Activated naive CD4-positive, alpha-beta T cell (primary cell): ENCODE measurements around the gene LTBP1.
"Not testable (repeated sequence)": the region's sequence is repeated elsewhere in the genome, so short reads cannot be mapped to it uniquely, and the experiment has no call there.

Experiments
- DNase-seq, 4 experiments: peaks; one replicate each; lab custom pipeline; 2025; lab: John Stamatoyannopoulos, UW

Gene LTBP1

DNA sequence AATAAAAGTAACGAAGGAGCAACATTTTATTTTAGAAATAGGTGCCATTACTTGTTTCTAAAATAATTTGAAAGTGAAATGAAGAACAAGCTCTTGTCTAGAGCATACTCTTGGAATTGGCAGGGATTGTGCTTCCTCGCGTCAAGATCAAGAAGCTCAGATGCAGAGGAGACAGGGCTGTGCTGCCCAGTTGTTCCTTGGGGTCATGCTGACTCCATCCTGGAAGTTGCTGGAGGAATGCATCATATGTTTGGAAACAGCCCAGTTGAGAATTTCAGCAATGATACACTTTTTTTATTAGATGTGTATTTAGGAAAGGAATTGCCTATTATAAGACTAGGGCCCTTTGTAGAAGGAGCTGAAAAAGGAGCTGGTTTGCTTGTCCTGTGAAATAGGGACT lies 17.2 kb downstream of the LTBP1 start:
- DNase-seq: no peak

DNA sequence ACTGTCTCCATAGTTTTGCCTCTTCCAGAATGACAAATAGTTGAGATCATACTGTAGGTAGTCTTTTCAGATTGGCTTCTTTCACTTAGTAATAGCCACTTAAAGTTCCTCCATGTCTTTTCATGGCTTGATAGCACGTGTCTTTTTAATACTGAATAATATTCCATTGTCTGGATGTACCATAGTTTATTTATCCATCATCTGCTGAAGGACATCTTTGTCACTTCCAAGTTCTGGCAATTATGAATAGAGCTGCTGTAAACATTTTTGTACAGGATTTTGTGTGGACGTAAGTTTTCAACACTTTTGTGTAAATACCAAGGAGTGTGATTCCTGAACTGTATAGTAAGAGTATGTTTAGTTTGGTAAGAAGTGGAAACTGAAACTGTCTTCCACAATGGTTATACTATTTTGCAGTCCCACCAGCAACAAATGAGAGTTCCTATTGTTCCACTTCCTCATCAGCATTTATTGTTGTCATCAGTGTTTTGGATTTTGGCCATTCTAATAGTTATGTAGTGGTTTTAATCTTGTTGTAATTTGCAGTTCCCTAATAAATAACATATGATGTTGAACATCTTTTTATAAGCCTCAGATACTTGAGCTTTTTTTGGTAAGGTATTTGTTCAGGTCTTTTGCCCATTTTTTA lies 18.9 kb downstream of the LTBP1 start:
- no peak for DNase-seq

DNA sequence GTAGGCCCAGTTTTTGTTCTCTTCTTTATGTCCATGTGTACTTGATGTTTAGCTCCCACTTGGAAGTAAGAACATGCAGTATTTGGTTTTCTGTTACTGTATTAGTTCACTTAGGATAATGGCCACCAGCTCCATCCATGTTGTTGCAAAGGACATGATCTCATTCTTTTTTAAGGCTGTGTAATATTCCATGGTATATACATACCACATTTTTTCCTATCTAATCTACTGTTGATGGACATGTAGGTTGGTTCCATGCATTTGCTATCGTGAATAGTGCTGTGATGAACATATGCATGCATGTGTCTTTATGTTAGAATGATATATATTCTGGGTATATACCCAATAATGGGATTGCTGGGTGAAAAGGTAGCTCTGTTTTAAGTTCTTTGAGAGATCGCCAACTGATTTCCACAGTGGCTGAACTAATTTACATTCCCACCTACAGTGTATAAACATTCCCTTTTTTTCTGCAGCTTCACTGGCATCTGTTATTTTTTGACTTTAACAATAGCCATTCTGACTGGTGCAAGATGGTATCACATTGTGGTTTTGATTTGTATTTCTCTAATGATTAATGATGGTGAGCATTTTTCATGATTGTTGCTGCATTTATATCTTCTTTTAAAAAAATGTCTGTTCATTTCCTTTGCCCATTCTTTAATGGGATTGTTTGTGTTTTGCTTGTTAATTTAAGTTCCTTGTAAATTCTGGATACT lies 22.9 kb downstream of the LTBP1 start:
- DNase-seq: no peak

DNA sequence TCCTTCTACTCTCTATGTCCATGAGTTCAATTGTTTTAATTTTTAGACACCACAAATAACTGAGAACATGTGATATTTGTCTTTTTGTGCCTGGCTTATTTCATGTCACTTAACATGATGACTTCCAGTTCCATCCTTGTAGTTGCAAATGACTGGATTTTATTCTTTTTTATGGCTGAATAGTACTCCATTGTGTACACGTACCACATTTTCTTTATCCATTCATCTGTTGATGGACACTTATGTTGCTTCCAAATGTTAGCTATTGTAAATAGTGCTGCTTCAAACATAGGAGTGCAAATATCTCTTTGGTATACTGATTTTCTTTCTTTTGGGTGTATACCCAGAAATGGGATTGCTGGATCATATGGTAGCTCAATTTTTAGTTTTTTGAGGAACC lies 27.0 kb downstream of the LTBP1 start:
- DNase-seq: not testable (repeated sequence)

DNA sequence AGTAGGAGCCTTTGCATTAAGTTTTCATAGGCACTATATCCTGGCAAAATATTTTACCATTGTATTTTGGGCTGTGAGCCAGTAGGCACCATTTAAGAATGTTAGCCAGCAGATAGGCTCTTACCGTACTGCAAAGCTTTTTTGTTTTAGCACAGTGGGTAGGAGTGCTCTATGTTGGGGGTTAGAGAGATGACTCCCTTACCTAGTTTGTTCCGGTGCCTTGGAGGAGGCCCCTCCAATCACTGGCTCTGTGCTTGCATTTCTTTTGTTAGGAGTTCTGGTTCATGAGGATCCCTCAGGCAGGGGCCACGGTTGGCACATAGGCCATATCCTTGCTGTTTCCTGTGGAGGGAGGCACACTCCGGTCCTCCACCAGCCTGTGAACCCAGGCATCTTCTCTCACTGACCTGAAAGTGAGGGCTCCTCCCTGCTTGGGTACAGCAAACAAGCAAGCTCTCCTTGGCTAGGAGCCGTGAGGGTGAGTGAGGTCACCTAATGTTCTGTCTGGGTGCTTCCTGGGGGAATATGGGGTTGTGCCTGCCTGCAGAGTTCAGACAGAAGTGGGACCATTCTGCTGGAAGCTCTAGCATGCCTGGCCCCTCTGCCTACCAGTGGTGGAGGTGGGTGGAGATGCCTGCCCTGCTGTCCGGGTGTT lies 29.8 kb downstream of the LTBP1 start:
- DNase-seq: no peak

DNA sequence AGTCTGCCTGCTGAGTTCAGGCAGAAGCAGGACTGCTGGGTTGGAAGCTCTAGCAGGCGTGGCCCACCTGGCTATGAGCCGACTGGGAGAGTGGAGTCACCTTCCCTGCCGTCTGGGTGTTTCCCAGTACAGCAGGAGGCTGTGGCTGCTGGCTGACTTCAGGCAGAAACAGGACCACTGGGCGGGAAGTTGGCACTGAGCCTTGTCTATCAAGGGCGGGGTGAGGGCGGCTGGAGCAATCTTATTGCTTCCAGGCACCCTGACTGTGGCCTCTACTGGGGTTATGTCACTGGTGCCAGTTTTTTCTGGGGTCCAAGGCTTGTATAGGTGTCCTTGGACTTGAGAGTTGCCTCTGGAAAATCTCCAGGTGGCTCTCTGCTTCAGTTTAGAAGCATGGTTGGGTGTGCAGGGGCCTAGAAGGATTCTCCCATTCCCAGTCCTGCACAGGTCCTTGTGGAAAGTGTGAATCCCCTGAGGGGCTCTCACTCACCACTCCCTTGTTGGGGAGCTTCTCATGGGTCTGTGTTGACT lies 30.5 kb downstream of the LTBP1 start:
- no peak for DNase-seq

DNA sequence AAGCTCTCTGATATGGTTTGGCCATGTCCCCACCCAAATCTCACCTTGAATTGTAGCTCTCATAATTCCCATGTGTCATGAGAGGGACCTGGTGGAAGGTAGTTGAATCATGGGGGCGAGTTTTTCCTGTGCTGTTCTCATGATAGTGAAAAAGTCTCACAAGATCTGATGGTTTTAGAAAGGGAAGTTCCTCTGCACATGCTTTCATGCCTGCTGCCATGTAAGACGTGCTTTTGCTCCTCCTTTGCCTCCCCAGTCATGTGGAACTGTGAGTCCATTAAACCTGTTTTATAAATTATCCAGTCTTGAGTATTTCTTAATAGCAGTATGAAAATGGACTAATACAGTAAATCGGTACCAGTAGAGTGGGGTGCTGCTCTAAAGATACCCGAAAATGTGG lies 34.9 kb downstream of the LTBP1 start:
- no peak for DNase-seq

DNA sequence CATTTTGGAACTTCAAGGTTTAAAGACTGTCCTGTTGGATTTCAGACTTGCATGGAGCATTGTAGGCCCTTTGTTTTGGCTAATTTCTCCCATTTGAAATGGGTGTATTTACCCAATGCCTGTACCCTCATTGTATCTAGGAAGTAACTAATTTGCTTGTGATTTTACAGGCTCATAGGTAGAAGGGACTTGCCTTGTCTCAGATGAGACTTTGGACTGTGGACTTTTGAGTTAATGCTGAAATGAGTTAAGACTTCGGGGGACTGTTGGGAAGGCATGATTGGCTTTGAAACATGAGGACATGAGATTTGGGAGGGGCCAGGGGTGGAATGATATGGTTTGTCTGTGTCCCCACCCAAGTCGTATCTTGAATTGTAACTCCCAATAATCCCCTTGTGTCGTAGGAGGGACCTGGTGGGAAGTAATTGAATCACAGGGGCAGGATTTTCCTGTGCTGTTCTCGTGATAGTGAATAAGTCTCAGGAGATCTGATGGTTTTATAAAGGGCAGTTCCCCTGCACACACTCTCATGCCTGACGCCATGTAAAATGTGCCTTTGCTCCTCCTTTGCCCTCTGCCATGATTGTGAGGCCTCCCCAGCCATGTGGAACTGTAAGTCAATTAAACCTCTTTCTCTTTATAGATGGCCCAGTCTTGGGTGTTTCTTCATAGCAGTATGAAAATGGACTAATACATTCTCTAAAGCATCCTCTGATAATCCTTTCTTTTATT lies 36.6 kb downstream of the LTBP1 start:
- not testable (repeated sequence) for DNase-seq

DNA sequence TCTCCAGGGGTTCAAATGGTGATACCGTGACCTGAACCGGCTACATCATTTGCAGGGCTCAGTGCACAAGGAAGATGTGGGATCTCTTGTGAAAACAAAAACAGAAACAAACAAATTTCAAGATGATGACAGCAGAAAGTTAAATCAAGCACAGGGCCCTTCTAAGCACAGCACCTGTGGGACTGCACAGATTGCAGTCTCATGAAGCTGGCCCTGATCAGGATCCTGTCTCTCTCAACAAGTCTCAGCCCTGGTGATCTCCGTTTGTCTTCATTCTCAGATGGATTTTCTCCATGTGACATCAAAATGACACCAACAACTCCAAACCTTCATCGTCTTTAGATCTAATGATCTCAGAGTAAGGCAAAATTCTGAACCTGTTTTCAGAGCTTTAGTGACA lies 39.7 kb downstream of the LTBP1 start:
- DNase-seq: no peak

DNA sequence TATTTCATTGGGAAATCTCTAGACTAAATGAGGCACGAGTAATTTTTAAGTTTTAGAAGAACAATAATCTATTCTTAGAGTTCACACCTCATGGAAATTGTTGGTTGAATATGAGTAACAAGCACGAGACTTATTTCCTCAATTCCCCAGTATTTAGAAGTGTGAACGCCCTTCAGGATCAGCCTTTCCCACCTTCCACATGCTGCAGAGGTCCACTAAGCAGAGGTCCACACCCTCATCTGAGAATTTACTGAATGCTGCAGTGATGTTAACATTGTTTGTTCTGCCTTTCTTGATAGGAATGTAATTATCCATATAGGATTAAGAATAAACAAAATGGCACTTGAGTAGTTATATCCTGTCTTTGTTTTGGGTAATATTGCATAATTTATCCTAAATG lies 41.8 kb downstream of the LTBP1 start:
- no peak for DNase-seq

DNA sequence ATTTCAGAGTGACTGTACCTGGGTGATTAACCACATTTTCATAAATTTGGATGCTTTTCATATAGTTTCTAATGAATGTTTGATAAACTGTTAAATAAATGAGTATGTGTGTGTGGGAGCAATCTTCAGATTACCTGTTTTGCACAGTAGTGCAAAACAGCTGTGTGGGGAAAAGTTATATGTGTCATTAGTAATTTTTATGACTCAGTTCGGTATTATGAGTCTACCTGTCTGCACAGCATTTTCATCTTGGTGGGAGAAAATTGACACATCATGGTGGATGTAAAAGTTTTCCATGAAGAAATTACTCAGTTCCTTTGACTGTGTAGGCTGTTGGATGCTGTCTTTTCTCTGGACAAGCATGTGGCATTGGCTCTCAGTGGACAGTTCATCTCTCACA lies 43.8 kb downstream of the LTBP1 start:
- DNase-seq: no peak

DNA sequence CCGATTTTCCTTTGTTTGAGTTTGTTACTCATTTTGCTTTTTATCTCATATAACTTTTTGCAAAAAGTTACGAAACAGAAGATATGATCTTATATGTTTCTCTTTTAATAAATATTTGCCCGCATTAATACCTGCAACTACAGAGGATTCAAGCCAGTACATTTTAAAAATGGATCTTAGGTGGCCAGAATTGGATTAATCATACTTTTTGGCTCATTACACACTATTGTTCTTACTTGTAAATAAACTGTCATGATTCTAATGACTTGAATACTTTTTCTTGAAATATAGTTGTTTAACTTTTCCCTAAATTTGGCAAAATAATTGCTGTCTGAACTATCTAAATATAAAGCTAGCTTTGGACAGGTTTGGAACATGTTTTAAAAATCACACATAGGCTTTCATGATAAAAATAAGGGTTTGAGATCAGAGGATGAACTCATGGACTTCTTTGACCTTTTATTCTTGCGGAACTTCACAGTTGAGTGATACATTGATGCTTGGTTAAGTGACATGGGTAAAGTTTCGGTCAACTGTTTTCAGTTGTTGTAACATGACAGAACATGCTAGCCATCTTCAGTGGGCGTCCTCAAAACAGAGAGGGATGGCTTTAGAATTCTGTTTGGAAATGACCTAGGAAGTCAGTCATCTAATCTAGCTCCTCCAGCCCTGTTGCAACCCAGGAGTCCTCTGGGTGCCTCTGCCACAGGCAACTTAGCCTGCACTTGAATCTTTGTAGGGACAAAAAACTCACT lies 44.5 kb downstream of the LTBP1 start:
- DNase-seq: no peak

DNA sequence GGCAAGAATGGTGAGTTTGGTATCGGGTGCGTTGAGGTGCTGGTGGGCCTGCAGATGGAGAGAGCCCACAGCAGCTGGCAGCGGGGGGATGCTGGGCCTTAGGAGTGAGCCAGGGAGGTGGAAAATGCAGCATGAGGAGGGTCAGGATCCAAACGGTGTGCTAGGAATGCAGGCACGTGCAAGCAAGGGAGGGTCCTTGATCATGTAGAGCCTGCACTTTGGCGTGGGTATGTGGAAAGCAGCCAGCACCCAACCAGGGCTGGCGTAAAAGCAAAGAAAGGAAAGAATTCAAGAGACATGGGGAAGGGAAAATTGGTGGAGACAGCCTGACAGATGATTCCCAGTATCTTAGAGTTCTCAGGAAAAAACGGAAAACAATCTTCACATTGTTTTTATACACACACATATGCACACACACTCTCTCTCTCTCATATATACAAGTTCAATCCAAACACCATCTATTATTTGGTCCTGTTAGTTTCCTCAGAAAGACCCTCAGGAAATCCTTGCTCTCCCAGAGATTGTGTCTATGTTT lies 46.3 kb downstream of the LTBP1 start:
- DNase-seq: no peak

DNA sequence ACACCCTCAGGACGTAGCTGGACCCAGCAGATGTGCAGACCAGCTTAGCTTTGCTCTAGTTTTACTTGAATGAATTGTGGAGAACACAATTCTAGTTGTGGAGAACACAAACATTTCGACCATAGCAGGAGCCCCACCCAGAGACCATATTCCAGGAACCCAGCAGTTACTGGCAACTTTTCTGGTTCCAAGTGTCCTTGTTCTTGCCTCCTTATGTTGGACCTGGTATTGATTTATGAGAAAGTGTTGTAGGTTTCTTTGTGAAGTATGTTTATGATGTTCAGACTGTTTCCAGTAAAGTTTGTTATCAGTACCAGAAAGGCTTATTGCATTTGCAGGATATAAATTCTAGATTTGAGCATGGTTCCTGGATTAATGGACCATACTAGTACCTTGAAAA lies 51.0 kb downstream of the LTBP1 start:
- DNase-seq: no peak

DNA sequence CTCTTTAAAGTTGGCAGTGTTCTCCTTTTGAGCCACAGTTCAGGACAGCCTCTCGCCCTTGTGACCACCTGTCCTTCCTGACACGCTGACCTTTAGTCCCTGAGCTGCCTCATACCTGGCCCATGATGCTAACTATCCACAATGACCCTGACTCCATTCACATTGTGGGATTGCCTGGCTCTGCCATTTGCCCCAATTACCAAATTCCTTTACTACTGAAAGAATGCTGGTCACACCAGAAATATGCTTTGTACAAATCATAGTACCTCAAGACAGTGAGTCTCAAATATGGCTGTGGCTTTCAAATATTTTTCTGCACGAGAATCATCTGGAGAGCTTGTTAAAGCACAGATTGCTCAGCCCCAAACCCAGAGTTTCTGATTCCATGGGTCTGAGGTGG lies 54.2 kb downstream of the LTBP1 start:
- no peak for DNase-seq

DNA sequence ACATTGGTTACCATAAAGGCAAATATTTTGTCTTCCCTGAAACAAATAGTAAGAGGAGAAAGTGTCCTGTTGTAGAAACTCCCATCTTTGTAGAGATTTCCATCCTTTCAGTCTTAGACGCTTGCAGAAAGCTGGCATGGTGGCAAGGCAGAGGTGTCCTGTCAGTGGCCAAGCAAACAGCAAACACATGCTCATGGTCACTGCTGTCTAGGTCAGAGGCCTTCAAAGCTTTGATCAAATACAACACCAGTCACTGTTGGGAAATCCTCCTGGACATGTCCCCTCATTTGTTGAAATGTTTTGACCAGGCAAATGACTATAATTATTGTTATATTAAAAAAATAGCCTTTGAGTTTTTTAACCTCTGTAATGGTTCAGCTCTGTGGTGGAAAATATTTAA lies 55.1 kb downstream of the LTBP1 start:
- no peak for DNase-seq

DNA sequence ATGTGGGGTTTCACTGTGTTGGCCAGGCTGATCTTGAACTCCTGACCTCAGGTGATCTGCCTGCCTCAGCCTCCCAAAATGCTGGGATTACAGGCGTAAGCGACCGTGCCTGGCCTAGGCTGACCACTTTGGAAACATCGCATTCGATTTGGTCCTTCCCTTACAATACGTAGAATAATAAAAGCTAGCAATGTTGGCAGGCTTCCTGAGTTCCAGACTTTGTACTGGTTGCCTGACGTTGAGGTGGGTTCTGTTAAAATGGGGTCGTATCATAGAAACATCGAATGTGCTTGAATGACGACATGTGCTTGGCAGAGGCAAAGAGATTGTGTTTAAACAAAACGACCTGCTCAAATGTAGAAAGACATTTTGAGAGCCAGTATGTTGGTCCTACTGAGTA lies 56.1 kb downstream of the LTBP1 start:
- no peak for DNase-seq

DNA sequence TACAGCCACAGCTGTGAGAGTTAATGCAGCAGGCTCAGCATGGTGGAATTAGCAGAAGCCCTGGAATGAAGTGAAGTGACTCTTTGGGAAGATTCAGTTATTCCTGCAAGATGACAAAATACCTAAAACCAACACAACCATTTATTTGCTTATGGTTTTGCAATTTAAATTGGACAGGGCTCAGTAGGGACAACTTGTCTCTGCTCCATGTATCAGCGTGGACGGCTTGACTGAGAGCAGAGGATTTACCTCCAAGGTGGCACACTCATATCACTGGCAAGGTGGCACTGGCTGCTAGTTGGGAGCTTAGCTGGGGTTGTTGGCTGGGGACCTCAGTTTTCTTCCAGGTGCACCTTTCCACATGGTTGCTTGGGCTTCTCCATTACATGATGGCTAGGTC lies 58.3 kb downstream of the LTBP1 start:
- DNase-seq: no peak

DNA sequence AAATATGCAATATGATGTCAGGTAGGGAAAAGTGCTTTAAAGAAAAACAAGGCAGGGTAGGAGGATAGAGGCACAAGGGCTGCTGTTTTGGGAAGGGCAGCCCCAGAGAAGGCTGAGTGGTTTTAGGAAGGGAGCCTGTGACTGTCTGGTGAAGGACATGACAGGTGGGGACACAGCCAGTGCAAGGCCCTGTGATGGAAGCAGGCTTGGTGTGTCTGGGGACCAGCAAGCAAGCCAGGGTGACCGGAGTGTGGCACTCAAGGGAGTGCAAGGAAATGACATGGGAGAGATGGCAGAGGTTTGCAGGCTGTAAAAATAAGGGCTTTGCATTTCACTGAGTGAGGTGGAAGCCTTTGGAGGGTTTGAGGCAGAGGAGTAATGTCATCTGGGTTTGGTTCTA lies 62.0 kb downstream of the LTBP1 start:
- no peak for DNase-seq

DNA sequence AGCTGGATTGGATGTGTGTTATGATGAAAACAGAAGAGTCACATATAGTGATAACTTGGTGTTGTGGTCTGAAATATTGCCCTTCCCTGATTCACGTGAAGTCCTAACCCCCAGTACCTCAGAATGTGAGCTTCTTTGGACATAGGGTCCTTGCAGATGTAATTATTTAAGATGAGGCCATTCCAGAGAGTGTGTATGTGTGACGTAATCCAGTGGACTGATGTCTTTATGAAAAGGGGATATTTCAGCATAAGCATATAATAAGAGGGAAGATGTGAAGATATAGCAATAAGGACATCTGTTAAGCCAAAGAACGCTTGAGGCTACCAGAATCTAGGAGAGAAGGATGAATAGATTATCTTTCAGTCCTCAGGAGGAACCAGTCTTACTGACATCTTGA lies 62.5 kb downstream of the LTBP1 start:
- DNase-seq: no peak

DNA sequence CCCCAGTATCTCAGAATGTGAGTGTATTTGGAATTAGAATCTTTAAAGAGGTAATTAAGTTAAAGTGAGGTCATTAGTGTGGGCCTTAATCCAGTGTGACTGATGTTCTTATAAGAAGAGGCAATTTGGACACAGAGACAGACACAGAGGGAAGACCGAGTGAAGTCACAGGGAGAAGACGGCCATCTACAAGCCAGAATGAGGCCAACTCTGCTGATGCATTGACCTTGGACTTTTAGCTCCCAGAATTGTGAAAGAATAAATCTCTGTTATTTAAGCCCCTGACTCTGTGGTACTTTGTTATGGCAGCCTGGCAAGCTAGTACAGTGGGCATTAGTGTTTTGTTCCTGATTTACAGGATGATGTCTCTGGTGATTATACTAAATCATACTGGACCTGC lies 64.6 kb downstream of the LTBP1 start:
- DNase-seq: no peak

DNA sequence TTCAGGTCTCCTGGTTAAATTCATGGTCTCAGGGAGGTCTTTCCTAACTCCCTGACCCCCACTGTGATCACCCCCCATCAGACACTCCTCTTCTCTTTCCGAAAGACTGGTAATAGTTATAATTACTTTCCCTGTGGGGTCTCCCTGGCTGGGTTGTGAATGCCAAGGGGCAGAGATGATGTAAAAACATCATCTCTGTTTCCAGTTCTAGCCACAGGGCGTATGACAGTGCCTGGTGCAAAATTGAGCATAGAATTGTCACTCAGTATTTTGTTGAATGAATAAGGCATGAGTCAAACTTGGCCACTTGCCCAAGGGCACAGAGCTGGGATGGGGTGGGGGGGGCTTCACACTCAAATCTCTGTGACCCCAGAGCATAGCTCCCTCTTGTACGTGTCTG lies 65.2 kb downstream of the LTBP1 start:
- DNase-seq: no peak
